K562 (cell line): ENCODE measurements around the gene OBP2A. TPM values are rescaled to one million over a fixed set of nuclear protein-coding genes. Genes with fewer than 3 reads are reported as not detected.

Experiments
- BHLHE40 ChIP-seq: IDR thresholded peaks from 2 replicates; pipeline ENCODE4 v1.6.1; 2011; ENCODE audit warnings: low read length, improper control_type of control experiment
- BRD9 ChIP-seq: fragments of 450-650 bp; IDR thresholded peaks from 2 replicates; pipeline ENCODE4 v1.6.1; 2018; ENCODE audit warnings: low read depth; ENCODE audit not compliant: partially characterized antibody
- E2F1 ChIP-seq: sonication (generic); formaldehyde crosslinking; IDR thresholded peaks from 2 replicates; pipeline ENCODE4 v1.8.1; 2023; ENCODE audit warnings: mild to moderate bottlenecking, missing genetic modification reagents, moderate library complexity
- ELF1 ChIP-seq: fragments of 200-800 bp; sonication (Bioruptor generic); IDR thresholded peaks from 2 replicates; pipeline ENCODE4 v1.6.1; 2016; ENCODE audit warnings: missing genetic modification characterization, missing compliant biosample characterization
- HDAC1 ChIP-seq, 2 experiments: fragments of 450-650 bp; IDR thresholded peaks; 2 replicates each; pipeline ENCODE4 v1.6.1; 2016 to 2017; ENCODE audit warnings: inconsistent platforms in 1 of 2, mild to moderate bottlenecking in 1 of 2, moderate library complexity in 1 of 2
- MAFG ChIP-seq: fragments of 450-650 bp; conservative IDR thresholded peaks from 2 replicates; pipeline ENCODE4 v1.6.1; 2016; ENCODE audit warnings: missing genetic modification characterization, missing compliant biosample characterization
- POLR2G ChIP-seq: fragments of 200-400 bp; formaldehyde crosslinking; IDR thresholded peaks from 2 replicates; pipeline ENCODE4 v1.6.1; 2017; ENCODE audit warnings: low read depth, mild to moderate bottlenecking, antibody characterized with exemption, low read length, moderate library complexity
- RFX1 ChIP-seq: fragments of 450-650 bp; IDR thresholded peaks from 2 replicates; pipeline ENCODE4 v1.6.1; 2016; ENCODE audit warnings: mild to moderate bottlenecking, moderate library complexity
- RNF2 ChIP-seq: sonication (generic); IDR thresholded peaks from 2 replicates; pipeline ENCODE4 v1.6.1; 2016
- SMARCC2 ChIP-seq: fragments of 450-650 bp; IDR thresholded peaks from 2 replicates; pipeline ENCODE4 v1.6.1; 2017; ENCODE audit warnings: antibody characterized with exemption, moderate library complexity, mild to moderate bottlenecking, low read depth
- SP2 ChIP-seq: IDR thresholded peaks from 2 replicates; pipeline ENCODE4 v1.6.1; 2011; ENCODE audit warnings: mild to moderate bottlenecking, low read depth, low read length, moderate library complexity; ENCODE audit not compliant: poor library complexity, severe bottlenecking; ENCODE audit errors: extremely low read depth
- TEAD1 ChIP-seq, 2 experiments: fragments of 450-650 bp in 1 of 2; sonication (generic) in 1 of 2; formaldehyde crosslinking; IDR thresholded peaks; 2 replicates each; pipeline versions ENCODE4 v1.4.0 to v1.8.0; 2020 to 2022; ENCODE audit warnings: mild to moderate bottlenecking in 2 of 2, missing genetic modification reagents in 1 of 2
- ZKSCAN1 ChIP-seq: fragments of 150-350 bp; IDR thresholded peaks from 2 replicates; pipeline ENCODE4 v1.6.1; 2016; ENCODE audit warnings: low read depth, low read length
- polyA plus RNA-seq, 8 experiments: library from polyadenylated mRNA; depleted of rRNA in 4 of 8; stranded (reverse) in 5 of 8; unstranded in 3 of 8; fragments of >200 nt; fragmentation: Nextera tagmentation in 2 of 8; fragmentation: Illumina TruSeq in 1 of 8; extraction: Ambion mirVana in 2 of 8; extraction: Trizol in 1 of 8; gene quantifications; 2 replicates each; pipeline versions ENCODE4 v1.2.1 to v1.2.3, GENCODE V29; 2011 to 2014; ENCODE audit warnings: inconsistent platforms in 1 of 8, missing spikeins in 1 of 8
- total RNA-seq, 7 experiments: library from RNA; depleted of rRNA in 6 of 7; stranded (reverse); fragments of >200 nt in 6 of 7; fragmentation: Illumina TruSeq in 2 of 7; extraction: Trizol in 2 of 7; gene quantifications; 2 replicates each; pipeline versions ENCODE4 v1.2.1 to v1.2.3, GENCODE V29; 2011 to 2021; ENCODE audit warnings: low replicate concordance in 1 of 7
- TF ChIP-seq, protein P1 (sequence below), 2 experiments: fragments of 450-650 bp; formaldehyde crosslinking in 1 of 2; IDR thresholded peaks; 2 replicates each; pipeline versions ENCODE4 v1.4.0 to v1.6.1; 2014 to 2020; ENCODE audit warnings: mild to moderate bottlenecking in 2 of 2, borderline replicate concordance in 1 of 2, low read depth in 1 of 2
- TF ChIP-seq, protein P2 (sequence below): fragments of 200-800 bp; sonication (Bioruptor generic); IDR thresholded peaks from 2 replicates; pipeline ENCODE4 v1.6.1; 2017; ENCODE audit warnings: missing genetic modification characterization, missing compliant biosample characterization

The OBP2A gene
- total and polyA plus RNA-seq, 9 of the 15 experiments (the other 6 are each of a cell fraction or from before 2014, with no cell fraction given): not detected

DNA sequence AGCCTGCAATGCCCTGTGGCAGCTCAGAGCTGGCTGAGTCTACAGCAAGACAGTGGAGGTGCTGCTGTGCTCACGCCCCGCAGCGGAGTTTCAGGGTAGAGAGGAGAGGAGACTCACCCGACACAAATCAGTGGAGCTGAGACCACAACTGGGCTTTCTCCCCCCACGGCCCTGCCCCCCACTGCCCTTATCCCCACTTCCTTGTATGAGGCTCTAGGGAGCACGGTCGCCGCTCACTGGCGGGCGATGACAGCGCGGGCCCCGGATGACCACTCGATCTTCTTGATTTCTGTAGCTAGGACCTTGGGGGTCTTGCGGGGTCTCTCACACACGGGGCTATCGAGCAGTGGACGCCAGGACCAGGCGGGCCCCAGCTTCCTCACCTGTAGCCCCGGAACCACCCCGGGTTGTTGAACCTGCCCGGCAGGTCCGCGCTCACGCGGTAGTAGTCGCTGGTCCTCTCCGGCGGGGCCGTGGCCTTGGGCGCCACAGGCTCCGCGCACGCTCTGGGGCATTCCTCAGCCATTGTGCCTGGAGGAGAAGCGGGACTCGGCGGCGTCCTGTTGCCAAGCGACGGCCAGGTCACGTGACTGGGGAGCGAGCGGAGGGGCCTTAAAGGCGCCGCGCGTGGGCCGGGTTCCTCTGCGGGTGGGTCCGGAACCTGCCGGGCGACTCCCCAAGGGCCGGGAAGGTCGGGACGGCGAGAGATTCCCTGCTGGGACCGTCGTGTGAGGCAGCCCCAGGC, 46.4 kb upstream of the OBP2A start (continued):
- TF ChIP-seq TEAD1 (CRISPR knock-in tag; IDR thresholded peaks at IDR 0.05) (peak in 1 of 2 experiments; percentile 65; a peak in 1 of 4 replicates), ELF1 (no peak), POLR2G (peak; percentile 52), E2F1 (no peak), RNF2 (peak; percentile 59), SMARCC2 (no peak), BHLHE40 (peak; percentile 86), MAFG (tag) (no peak), HDAC1 (IDR thresholded peaks at IDR 0.05) (peak in 1 of 2 experiments; percentile 97; a peak in 2 of 4 replicates), BRD9 (no peak), ZKSCAN1 (no peak), SP2 (no peak), RFX1 (peak; percentile 97)
- TF ChIP-seq, protein P1, sequence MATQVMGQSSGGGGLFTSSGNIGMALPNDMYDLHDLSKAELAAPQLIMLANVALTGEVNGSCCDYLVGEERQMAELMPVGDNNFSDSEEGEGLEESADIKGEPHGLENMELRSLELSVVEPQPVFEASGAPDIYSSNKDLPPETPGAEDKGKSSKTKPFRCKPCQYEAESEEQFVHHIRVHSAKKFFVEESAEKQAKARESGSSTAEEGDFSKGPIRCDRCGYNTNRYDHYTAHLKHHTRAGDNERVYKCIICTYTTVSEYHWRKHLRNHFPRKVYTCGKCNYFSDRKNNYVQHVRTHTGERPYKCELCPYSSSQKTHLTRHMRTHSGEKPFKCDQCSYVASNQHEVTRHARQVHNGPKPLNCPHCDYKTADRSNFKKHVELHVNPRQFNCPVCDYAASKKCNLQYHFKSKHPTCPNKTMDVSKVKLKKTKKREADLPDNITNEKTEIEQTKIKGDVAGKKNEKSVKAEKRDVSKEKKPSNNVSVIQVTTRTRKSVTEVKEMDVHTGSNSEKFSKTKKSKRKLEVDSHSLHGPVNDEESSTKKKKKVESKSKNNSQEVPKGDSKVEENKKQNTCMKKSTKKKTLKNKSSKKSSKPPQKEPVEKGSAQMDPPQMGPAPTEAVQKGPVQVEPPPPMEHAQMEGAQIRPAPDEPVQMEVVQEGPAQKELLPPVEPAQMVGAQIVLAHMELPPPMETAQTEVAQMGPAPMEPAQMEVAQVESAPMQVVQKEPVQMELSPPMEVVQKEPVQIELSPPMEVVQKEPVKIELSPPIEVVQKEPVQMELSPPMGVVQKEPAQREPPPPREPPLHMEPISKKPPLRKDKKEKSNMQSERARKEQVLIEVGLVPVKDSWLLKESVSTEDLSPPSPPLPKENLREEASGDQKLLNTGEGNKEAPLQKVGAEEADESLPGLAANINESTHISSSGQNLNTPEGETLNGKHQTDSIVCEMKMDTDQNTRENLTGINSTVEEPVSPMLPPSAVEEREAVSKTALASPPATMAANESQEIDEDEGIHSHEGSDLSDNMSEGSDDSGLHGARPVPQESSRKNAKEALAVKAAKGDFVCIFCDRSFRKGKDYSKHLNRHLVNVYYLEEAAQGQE (IDR thresholded peaks at IDR 0.05; ENCODE audit: borderline replicate concordance): peak; percentile 81
- TF ChIP-seq, protein P1 (CRISPR knock-in tag; IDR thresholded peaks at IDR 0.05; ENCODE audit: low read depth): no peak
- TF ChIP-seq, protein P2, sequence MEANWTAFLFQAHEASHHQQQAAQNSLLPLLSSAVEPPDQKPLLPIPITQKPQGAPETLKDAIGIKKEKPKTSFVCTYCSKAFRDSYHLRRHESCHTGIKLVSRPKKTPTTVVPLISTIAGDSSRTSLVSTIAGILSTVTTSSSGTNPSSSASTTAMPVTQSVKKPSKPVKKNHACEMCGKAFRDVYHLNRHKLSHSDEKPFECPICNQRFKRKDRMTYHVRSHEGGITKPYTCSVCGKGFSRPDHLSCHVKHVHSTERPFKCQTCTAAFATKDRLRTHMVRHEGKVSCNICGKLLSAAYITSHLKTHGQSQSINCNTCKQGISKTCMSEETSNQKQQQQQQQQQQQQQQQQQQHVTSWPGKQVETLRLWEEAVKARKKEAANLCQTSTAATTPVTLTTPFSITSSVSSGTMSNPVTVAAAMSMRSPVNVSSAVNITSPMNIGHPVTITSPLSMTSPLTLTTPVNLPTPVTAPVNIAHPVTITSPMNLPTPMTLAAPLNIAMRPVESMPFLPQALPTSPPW (CRISPR knock-in tag): peak; percentile 82
